Loucy (cell line): ENCODE results near the gene LRRC58.
"Not testable (repeated sequence)": the region's sequence is repeated elsewhere in the genome, so short reads cannot be mapped to it uniquely, and the experiment has no call there.

Source experiments
- H2AFZ ChIP-seq: fragments of 200-600 bp; sonication (generic); 2 replicates; pipeline ENCODE4 v1.6.0; 2016; ENCODE audit warnings: antibody characterized with exemption, mild to moderate bottlenecking, low read length, moderate library complexity
- H3F3A ChIP-seq: fragments of 200-600 bp; 2 replicates; pipeline ENCODE4 v1.6.0; 2016; ENCODE audit warnings: antibody characterized with exemption, low read depth, mild to moderate bottlenecking
- H3K27me3 ChIP-seq: fragments of 200-600 bp; sonication (generic); 2 replicates; pipeline ENCODE4 v1.6.1; 2014; ENCODE audit warnings: low read length, mild to moderate bottlenecking; ENCODE audit not compliant: insufficient read depth, poor library complexity, severe bottlenecking
- H3K36me3 ChIP-seq: fragments of 200-600 bp; sonication (generic); 2 replicates; pipeline ENCODE4 v1.6.1; 2016; ENCODE audit warnings: low read length; ENCODE audit not compliant: insufficient read depth
- H3K4me1 ChIP-seq: fragments of 200-600 bp; sonication (generic); 2 replicates; pipeline ENCODE4 v1.5.1; 2014; ENCODE audit warnings: low read length, mild to moderate bottlenecking; ENCODE audit not compliant: insufficient read depth, poor library complexity, severe bottlenecking
- H3K4me2 ChIP-seq: fragments of 200-600 bp; sonication (generic); 2 replicates; pipeline ENCODE4 v1.6.0; 2014; ENCODE audit warnings: antibody characterized with exemption, low read length, low read depth, mild to moderate bottlenecking; ENCODE audit not compliant: poor library complexity, severe bottlenecking
- H3K4me3 ChIP-seq: fragments of 200-600 bp; sonication (generic); 2 replicates; pipeline ENCODE4 v1.5.1; 2014; ENCODE audit warnings: low read length, mild to moderate bottlenecking, mixed read lengths; ENCODE audit not compliant: poor library complexity, severe bottlenecking
- H3K79me2 ChIP-seq: fragments of 200-600 bp; sonication (generic); 2 replicates; pipeline ENCODE4 v1.6.1; 2014; ENCODE audit warnings: low read length; ENCODE audit not compliant: insufficient read depth
- H3K9ac ChIP-seq: fragments of 200-600 bp; sonication (generic); 2 replicates; pipeline ENCODE4 v1.6.0; 2014; ENCODE audit warnings: mild to moderate bottlenecking, low read depth, low read length, moderate library complexity; ENCODE audit not compliant: poor library complexity, severe bottlenecking
- H3K9me2 ChIP-seq: fragments of 200-600 bp; sonication (generic); replicated peaks from 2 replicates; pipeline ENCODE4 v1.6.1; 2016; ENCODE audit warnings: low read depth, low read length, mixed read lengths
- H3K9me3 ChIP-seq: fragments of 200-600 bp; sonication (generic); 2 replicates; pipeline ENCODE4 v1.6.1; 2014; ENCODE audit warnings: mild to moderate bottlenecking, antibody characterized with exemption, low read length, low read depth; ENCODE audit not compliant: insufficient read depth
- H4K20me1 ChIP-seq: fragments of 200-600 bp; sonication (generic); 2 replicates; pipeline ENCODE4 v1.6.0; 2014; ENCODE audit warnings: antibody characterized with exemption, low read length, mild to moderate bottlenecking; ENCODE audit not compliant: insufficient read depth, poor library complexity, severe bottlenecking
- EZH2phosphoT487 ChIP-seq: fragments of 200-600 bp; IDR thresholded peaks from 2 replicates; pipeline ENCODE4 v1.6.1; 2018; ENCODE audit warnings: antibody characterized with exemption, mild to moderate bottlenecking, moderate library complexity, borderline replicate concordance
- TF ChIP-seq, protein P1 (sequence below): fragments of 200-600 bp; sonication (generic); conservative IDR thresholded peaks from 2 replicates; pipeline ENCODE4 v1.5.1; 2014; ENCODE audit warnings: mild to moderate bottlenecking, antibody characterized with exemption, low read length

The LRRC58 gene

DNA sequence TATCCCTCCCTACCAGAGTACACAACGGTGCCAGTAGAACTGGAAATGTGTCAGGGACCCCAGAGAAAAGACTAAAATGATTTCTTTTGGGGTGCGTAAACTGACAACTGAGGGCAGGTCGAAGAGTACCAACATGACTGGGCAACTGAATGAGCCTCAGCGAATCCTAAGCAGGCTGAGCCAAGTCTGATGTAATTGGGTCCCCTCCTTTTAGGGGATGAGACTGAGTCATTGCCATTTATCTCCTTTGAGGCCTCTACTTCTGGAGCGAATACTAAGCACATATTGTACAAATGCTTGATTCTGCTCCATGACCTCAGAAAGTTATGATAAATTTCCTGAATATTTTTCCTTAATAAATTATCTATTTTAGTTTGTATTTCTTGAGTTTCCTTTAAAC is 46.8 kb downstream of the LRRC58 start:
- no peak overlapping the region for H3K4me2 ChIP-seq
- H3K36me3 ChIP-seq = no peaks in the 10 kb centered on the region
- no peak overlapping the region for H3K4me3 ChIP-seq
- H3K9me2 ChIP-seq = no peaks in the 10 kb centered on the region
- no peaks in the 10 kb centered on the region for H4K20me1 ChIP-seq
- no peaks in the 10 kb centered on the region for H3F3A ChIP-seq
- no peak overlapping the region for H2AFZ ChIP-seq
- H3K4me1 ChIP-seq = no peaks in the 10 kb centered on the region
- no peak for TF ChIP-seq EZH2phosphoT487
- TF ChIP-seq, protein P1, sequence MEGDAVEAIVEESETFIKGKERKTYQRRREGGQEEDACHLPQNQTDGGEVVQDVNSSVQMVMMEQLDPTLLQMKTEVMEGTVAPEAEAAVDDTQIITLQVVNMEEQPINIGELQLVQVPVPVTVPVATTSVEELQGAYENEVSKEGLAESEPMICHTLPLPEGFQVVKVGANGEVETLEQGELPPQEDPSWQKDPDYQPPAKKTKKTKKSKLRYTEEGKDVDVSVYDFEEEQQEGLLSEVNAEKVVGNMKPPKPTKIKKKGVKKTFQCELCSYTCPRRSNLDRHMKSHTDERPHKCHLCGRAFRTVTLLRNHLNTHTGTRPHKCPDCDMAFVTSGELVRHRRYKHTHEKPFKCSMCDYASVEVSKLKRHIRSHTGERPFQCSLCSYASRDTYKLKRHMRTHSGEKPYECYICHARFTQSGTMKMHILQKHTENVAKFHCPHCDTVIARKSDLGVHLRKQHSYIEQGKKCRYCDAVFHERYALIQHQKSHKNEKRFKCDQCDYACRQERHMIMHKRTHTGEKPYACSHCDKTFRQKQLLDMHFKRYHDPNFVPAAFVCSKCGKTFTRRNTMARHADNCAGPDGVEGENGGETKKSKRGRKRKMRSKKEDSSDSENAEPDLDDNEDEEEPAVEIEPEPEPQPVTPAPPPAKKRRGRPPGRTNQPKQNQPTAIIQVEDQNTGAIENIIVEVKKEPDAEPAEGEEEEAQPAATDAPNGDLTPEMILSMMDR = no peak
- H3K79me2 ChIP-seq = no peaks in the 10 kb centered on the region
- H3K9ac ChIP-seq = no peak overlapping the region
- no peaks in the 10 kb centered on the region for H3K27me3 ChIP-seq
- H3K9me3 ChIP-seq = no peaks in the 10 kb centered on the region

DNA sequence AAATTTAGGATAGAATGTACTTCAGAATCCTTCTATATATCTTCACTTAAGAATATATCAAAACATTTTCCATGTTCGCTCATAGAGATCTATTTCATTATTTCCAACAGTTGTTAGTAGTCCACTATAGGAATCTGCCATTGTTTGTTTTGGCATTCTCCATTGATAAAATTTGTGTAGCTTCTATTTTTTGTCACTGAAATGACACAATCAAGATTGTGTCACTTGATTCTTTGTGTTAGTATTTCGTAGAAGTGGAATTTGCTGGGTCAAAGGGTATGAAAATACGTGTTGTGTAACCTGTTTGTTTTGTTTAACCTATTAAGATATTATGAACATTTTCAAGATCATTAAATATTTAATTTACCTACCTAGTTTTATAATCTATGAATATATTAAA is 48.2 kb downstream of the LRRC58 start:
- Histone ChIP-seq H3F3A (no peaks in the 10 kb centered on the region), H3K79me2 (no peaks in the 10 kb centered on the region), H3K4me1 (no peaks in the 10 kb centered on the region), H4K20me1 (no peaks in the 10 kb centered on the region), H3K36me3 (no peaks in the 10 kb centered on the region), H3K4me3 (no peak overlapping the region), H2AFZ (no peak overlapping the region), H3K27me3 (no peaks in the 10 kb centered on the region), H3K9me2 (no peaks in the 10 kb centered on the region), H3K4me2 (no peak overlapping the region), H3K9me3 (no peaks in the 10 kb centered on the region), H3K9ac (no peak overlapping the region)
- TF ChIP-seq, protein P1 = no peak
- no peak for TF ChIP-seq EZH2phosphoT487

DNA sequence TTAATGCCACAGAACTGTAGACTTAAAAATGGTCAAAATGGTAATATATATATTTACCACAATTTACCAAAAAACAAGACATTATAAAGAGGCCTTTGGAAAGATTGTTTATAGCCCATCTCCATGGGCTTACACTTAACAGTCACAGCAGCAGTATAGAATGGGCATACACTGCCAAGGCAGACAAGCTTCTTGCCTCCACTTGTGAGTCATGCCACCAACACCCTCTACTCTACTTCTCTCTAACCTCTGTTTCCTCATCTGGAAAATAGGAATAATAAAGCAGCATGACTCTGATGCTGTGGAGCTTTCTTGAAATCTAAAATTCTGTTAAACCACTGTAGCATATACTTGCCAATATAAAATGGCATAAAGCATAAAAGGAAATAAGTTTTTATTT is 49.8 kb downstream of the LRRC58 start:
- Histone ChIP-seq H3K9ac (no peak overlapping the region), H3K27me3 (no peaks in the 10 kb centered on the region), H3K36me3 (no peaks in the 10 kb centered on the region), H3K4me2 (no peak overlapping the region), H3K4me3 (no peak overlapping the region), H3K4me1 (no peaks in the 10 kb centered on the region), H2AFZ (no peak overlapping the region), H3K9me3 (no peaks in the 10 kb centered on the region), H3K9me2 (no peaks in the 10 kb centered on the region), H3K79me2 (no peaks in the 10 kb centered on the region), H3F3A (no peaks in the 10 kb centered on the region), H4K20me1 (no peaks in the 10 kb centered on the region)
- TF ChIP-seq EZH2phosphoT487 = no peak

DNA sequence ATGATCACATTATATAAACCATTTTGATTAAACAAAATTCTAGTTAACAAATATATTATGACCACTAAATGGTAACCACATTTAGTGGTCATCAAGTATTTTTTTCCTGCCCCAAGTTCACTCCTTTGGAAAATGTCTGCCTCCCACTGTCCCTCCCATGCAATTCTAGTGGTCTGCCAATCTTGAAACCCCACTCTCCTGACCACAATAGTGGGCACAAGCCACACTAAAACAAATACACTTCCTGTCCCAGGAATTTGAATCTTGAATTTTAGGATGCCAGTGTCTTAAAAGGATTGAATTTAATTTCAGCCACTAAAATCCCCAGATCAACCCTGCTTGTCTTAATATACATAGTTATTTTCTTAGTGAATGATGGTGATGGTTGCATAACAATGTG is 50.2 kb downstream of the LRRC58 start:
- H2AFZ ChIP-seq = no peak overlapping the region

DNA sequence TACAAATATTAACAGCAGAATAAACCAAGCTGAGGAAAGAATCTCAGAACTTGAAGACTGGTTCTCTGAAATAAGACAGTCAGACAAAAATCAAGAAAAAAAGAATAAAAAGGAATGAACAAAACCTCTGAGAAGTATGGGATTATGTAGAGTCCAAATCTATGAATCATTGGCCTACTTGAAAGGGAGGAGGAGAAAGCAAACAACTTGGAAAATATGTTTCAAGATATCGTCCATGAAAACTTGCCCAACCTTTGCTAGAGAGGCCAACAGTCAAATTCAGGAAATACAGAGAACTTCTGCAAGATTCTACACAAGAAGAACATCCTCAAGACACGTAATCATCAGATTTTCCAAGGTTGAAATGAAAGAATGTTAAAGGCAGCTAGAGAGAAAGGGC is 57.6 kb downstream of the LRRC58 start:
- H3K4me2 ChIP-seq, H3K27me3 ChIP-seq: not testable (repeated sequence)

More for the DNA sequence above, 50.2 kb downstream of the LRRC58 start:
- no peak overlapping the region for H3K4me2 ChIP-seq
- no peaks in the 10 kb centered on the region for H3K79me2 ChIP-seq
- no peaks in the 10 kb centered on the region for H3K9me3 ChIP-seq
- TF ChIP-seq EZH2phosphoT487 = no peak
- TF ChIP-seq, protein P1 = no peak
- no peaks in the 10 kb centered on the region for H3K9me2 ChIP-seq
- no peaks in the 10 kb centered on the region for H3F3A ChIP-seq
- no peaks in the 10 kb centered on the region for H3K36me3 ChIP-seq
- H3K4me3 ChIP-seq = no peak overlapping the region
- H3K27me3 ChIP-seq = no peaks in the 10 kb centered on the region
- H4K20me1 ChIP-seq = no peaks in the 10 kb centered on the region
- no peak overlapping the region for H3K9ac ChIP-seq
- H3K4me1 ChIP-seq = no peaks in the 10 kb centered on the region

More for the DNA sequence above, 57.6 kb downstream of the LRRC58 start:
- H3K9ac ChIP-seq, H3K79me2 ChIP-seq, H3F3A ChIP-seq, H3K4me3 ChIP-seq, H3K4me1 ChIP-seq, H3K9me3 ChIP-seq, H3K36me3 ChIP-seq, H4K20me1 ChIP-seq, H2AFZ ChIP-seq, H3K9me2 ChIP-seq: not testable (repeated sequence)
